HK-2 (cell line): ENCODE measurements around the gene SUCLG1.
"Not testable (repeated sequence)": the region's sequence is repeated elsewhere in the genome, so short reads cannot be mapped to it uniquely, and the experiment has no call there.

Experiments used
- DNase-seq: peaks from one replicate; pipeline ENCODE4 v3.0.0-alpha.2; 2018; ENCODE audit not compliant: unreplicated experiment

The SUCLG1 gene

GRCh38 chr2:84421197-84421596, 37.9 kb downstream of the SUCLG1 start:
- DNase-seq: no peak

- DNase-seq: no peak
Observed at GRCh38 chr2:84417453-84418145, 41.5 kb downstream of the SUCLG1 start.

GRCh38 chr2:84409531-84409930, 49.5 kb downstream of the SUCLG1 start:
- DNase-seq: no peak

GRCh38 chr2:84402111-84402510, 57.0 kb downstream of the SUCLG1 start:
- DNase-seq: not testable (repeated sequence)

GRCh38 chr2:84399839-84400238, 59.2 kb downstream of the SUCLG1 start:
- DNase-seq: not testable (repeated sequence)

- no peak for DNase-seq
Observed at GRCh38 chr2:84395820-84396219, 63.3 kb downstream of the SUCLG1 start.

- DNase-seq: no peak
Observed at GRCh38 chr2:84394628-84395027, 64.5 kb downstream of the SUCLG1 start.

GRCh38 chr2:84393829-84394228, 65.3 kb downstream of the SUCLG1 start:
- DNase-seq: no peak

GRCh38 chr2:84389794-84390193, 69.3 kb downstream of the SUCLG1 start:
- no peak for DNase-seq

GRCh38 chr2:84388921-84389490, 70.1 kb downstream of the SUCLG1 start:
- no peak for DNase-seq

- DNase-seq: no peak
Observed at GRCh38 chr2:84388133-84388532, 70.9 kb downstream of the SUCLG1 start.

GRCh38 chr2:84386336-84387040, 72.6 kb downstream of the SUCLG1 start:
- DNase-seq: no peak

GRCh38 chr2:84383271-84383670, 75.8 kb downstream of the SUCLG1 start:
- DNase-seq: no peak

GRCh38 chr2:84380875-84381274, 78.2 kb downstream of the SUCLG1 start:
- no peak for DNase-seq

- DNase-seq: no peak
Observed at GRCh38 chr2:84378960-84379359, 80.1 kb downstream of the SUCLG1 start.

- DNase-seq: no peak
Observed at GRCh38 chr2:84375020-84375419, 84.1 kb downstream of the SUCLG1 start.

GRCh38 chr2:84373866-84374265, 85.2 kb downstream of the SUCLG1 start:
- no peak for DNase-seq
